Kidney (tissue), 14 donors: ENCODE data around the gene STK17B. TPM values are rescaled to one million over a fixed set of nuclear protein-coding genes. Genes with fewer than 3 reads are reported as not detected.

ENCODE experiments used
- DNase-seq, 5 donors: peaks; one replicate each; pipeline ENCODE4 v3.0.0-alpha.2; 2013 to 2020
- FAIRE-seq: peaks from 2 replicates; lab custom pipeline; 2012; peaks lifted over from hg19 to GRCh38; lab: Jason Lieb, UNC
- H3K27ac ChIP-seq, 2 donors: one replicate each; pipeline ENCODE4 v1.7.0; 2013; ENCODE audit warnings: low read depth in 2 of 2, low read length in 2 of 2, inconsistent platforms in 1 of 2
- H3K27me3 ChIP-seq: one replicate; pipeline ENCODE4 v1.7.1; 2013; ENCODE audit warnings: low read length, inconsistent platforms; ENCODE audit not compliant: control insufficient read depth, insufficient read depth
- H3K36me3 ChIP-seq, 3 donors: one replicate each; pipeline versions ENCODE4 v1.7.0 to v1.7.1; 2013; ENCODE audit warnings: low read length in 3 of 3, control low read depth in 1 of 3, inconsistent platforms in 1 of 3; ENCODE audit not compliant: insufficient read depth in 3 of 3, control insufficient read depth in 2 of 3
- H3K4me1 ChIP-seq, 3 donors: one replicate each; pipeline versions ENCODE4 v1.7.0 to v1.7.1; 2013; ENCODE audit warnings: low read length in 3 of 3, inconsistent platforms in 1 of 3, low read depth in 1 of 3; ENCODE audit not compliant: control insufficient read depth in 2 of 3, insufficient read depth in 2 of 3
- H3K4me3 ChIP-seq, 3 donors: one replicate each; pipeline versions ENCODE4 v1.7.0 to v1.8.1; 2013; ENCODE audit warnings: low read length in 3 of 3, control low read depth in 1 of 3, inconsistent platforms in 1 of 3
- H3K9ac ChIP-seq, 3 donors: one replicate each; pipeline versions ENCODE4 v1.7.0 to v1.7.1; 2013; ENCODE audit warnings: low read length in 3 of 3, control low read depth in 1 of 3, inconsistent platforms in 1 of 3
- H3K9me3 ChIP-seq, 3 donors: one replicate each; pipeline versions ENCODE4 v1.7.0 to v1.7.1; 2013; ENCODE audit warnings: low read length in 3 of 3, control low read depth in 1 of 3, inconsistent platforms in 1 of 3; ENCODE audit not compliant: control insufficient read depth in 2 of 3, insufficient read depth in 1 of 3
- CTCF ChIP-seq: IDR thresholded peaks from 3 replicates; pipeline ENCODE4 v1.5.1; 2012; ENCODE audit warnings: mild to moderate bottlenecking, moderate library complexity, borderline replicate concordance; ENCODE audit not compliant: insufficient read depth; ENCODE audit errors: extremely low read depth
- intact Hi-C: fragments of 100-400 bp; cut with DNase I; formaldehyde crosslinking; loops from one replicate; pipeline ENCODE4 v1.11.1; 2022
- polyA plus RNA-seq: library from polyadenylated mRNA; stranded (reverse); fragments of 350-450 nt; fragmentation: Illumina TruSeq; extraction: RNeasy Lipid Tissue Mini Kit (QIAGEN cat#74804); gene quantifications from one replicate; pipeline ENCODE4 v1.2.3, GENCODE V29; 2014; ENCODE audit warnings: low read depth, low replicate concordance; ENCODE audit not compliant: insufficient read depth
- total RNA-seq: library from RNA; stranded (reverse); fragmentation: NEBNext Ultra II Directional; extraction: Animal tissue kit (Norgen Biotek cat#: 25700); gene quantifications from one replicate; pipeline ENCODE4 v1.2.1, GENCODE V29; 2021
- donor health status: control.
- donor health status: control.
- donor health status: control.
- donor health status: control.
- donor health status: control.
- donor health status: DM: yes; HTN: yes; CAD: no.
- donor health status: Normal renal cell carcinoma (clear cell type).

Gene STK17B
- total and polyA plus RNA-seq, 2 donors from 2014 or later: 3.4 to 41.0 TPM

GRCh38 chr2:196086517-196087368 is 84.6 kb downstream of the STK17B start:
- no peak overlapping the region for H3K27ac ChIP-seq
- H3K36me3 ChIP-seq: no peaks in the 10 kb centered on the region
- no peaks in the 10 kb centered on the region for H3K4me1 ChIP-seq
- intact Hi-C loops: no loop called here
- no peak overlapping the region for H3K9ac ChIP-seq
- FAIRE-seq (no peak), DNase-seq (no peak)
- no peaks in the 10 kb centered on the region for H3K9me3 ChIP-seq
- no peaks in the 10 kb centered on the region for H3K27me3 ChIP-seq
- TF ChIP-seq CTCF: no peak
- H3K4me3 ChIP-seq: no peak overlapping the region

GRCh38 chr2:196083601-196084000 is 87.8 kb downstream of the STK17B start:
- intact Hi-C loops: no loop called here

More at GRCh38 chr2:196083601-196084000, 87.8 kb downstream of the STK17B start:
- H3K9ac ChIP-seq: no peak overlapping the region
- H3K36me3 ChIP-seq: no peaks in the 10 kb centered on the region
- no peaks in the 10 kb centered on the region for H3K9me3 ChIP-seq
- no peak overlapping the region for H3K4me3 ChIP-seq
- DNase-seq (no peak), FAIRE-seq (no peak)
- no peaks in the 10 kb centered on the region for H3K4me1 ChIP-seq
- no peak overlapping the region for H3K27ac ChIP-seq
- H3K27me3 ChIP-seq: no peaks in the 10 kb centered on the region
- no peak for TF ChIP-seq CTCF

Other genes with a start within 250 kb of the STK17B start
- 15.7 TPM for gene DNAH7, start 102.7 kb downstream of the STK17B start, total RNA-seq
- gene DNAH7, start 102.7 kb downstream of the STK17B start, polyA plus RNA-seq: 3.8 TPM